Nephron progenitor cell (in vitro differentiated cells): ENCODE results near the gene DHX29.

ENCODE experiments used
- DNase-seq: peaks from one replicate; pipeline ENCODE4 v3.0.0; 2021
- H3K27ac Mint-ChIP-seq: 2 replicates; pipeline ENCODE4 v1.8.0; 2021; ENCODE audit warnings: mild to moderate bottlenecking, moderate library complexity, mixed read lengths
- H3K27me3 Mint-ChIP-seq: 2 replicates; pipeline ENCODE4 v1.8.0; 2021; ENCODE audit warnings: mild to moderate bottlenecking, low read depth, mixed read lengths; ENCODE audit not compliant: poor library complexity
- H3K36me3 Mint-ChIP-seq: 2 replicates; pipeline ENCODE4 v1.8.0; 2021; ENCODE audit warnings: low read depth, mixed read lengths
- H3K4me1 Mint-ChIP-seq: 2 replicates; pipeline ENCODE4 v1.8.0; 2021; ENCODE audit warnings: mixed read lengths
- H3K4me3 Mint-ChIP-seq: 2 replicates; pipeline ENCODE4 v1.8.0; 2021; ENCODE audit warnings: mild to moderate bottlenecking, moderate library complexity, mixed read lengths
- H3K9me3 Mint-ChIP-seq: 2 replicates; pipeline ENCODE4 v1.8.0; 2021; ENCODE audit warnings: mild to moderate bottlenecking, moderate library complexity, mixed read lengths
- CTCF ChIP-seq: fragments of 200-600 bp; sonication (generic); IDR thresholded peaks from 2 replicates; pipeline ENCODE4 v1.5.0; 2021; ENCODE audit warnings: antibody characterized with exemption

Gene DHX29

GRCh38 chr5:55308254-55308836 is 851 bp upstream of the DHX29 start:
- Mint-ChIP-seq H3K4me1 (peaks cover 6% of the 10 kb centered on the region), H3K27ac (no peak overlapping the region), H3K36me3 (peaks cover 35% of the 10 kb centered on the region), H3K4me3 (no peak overlapping the region), H3K27me3 (no peaks in the 10 kb centered on the region), H3K9me3 (peaks cover 17% of the 10 kb centered on the region)
- TF ChIP-seq CTCF = no peak
- peak; percentile 5 for DNase-seq

GRCh38 chr5:55306641-55307382 is 682 bp downstream of the DHX29 start:
- Mint-ChIP-seq H3K27me3 (no peaks in the 10 kb centered on the region), H3K27ac (no peak overlapping the region), H3K9me3 (peaks cover 14% of the 10 kb centered on the region), H3K4me1 (peaks cover 6% of the 10 kb centered on the region), H3K4me3 (no peak overlapping the region), H3K36me3 (peaks cover 35% of the 10 kb centered on the region)
- TF ChIP-seq CTCF = no peak
- no peak for DNase-seq

- no peak overlapping the region for H3K27ac Mint-ChIP-seq
- no peaks in the 10 kb centered on the region for H3K4me1 Mint-ChIP-seq
- no peak for DNase-seq
- no peaks in the 10 kb centered on the region for H3K27me3 Mint-ChIP-seq
- no peak overlapping the region for H3K4me3 Mint-ChIP-seq
- H3K9me3 Mint-ChIP-seq = peaks cover 16% of the 10 kb centered on the region
- TF ChIP-seq CTCF = no peak
- H3K36me3 Mint-ChIP-seq = peaks cover 33% of the 10 kb centered on the region
These were observed 2.1 kb downstream of the DHX29 start for GRCh38 chr5:55305345-55305744.

GRCh38 chr5:55304584-55304983 is 2.9 kb downstream of the DHX29 start:
- DNase-seq = no peak
- H3K9me3 Mint-ChIP-seq = peaks cover 18% of the 10 kb centered on the region
- no peak overlapping the region for H3K27ac Mint-ChIP-seq
- no peaks in the 10 kb centered on the region for H3K4me1 Mint-ChIP-seq
- no peak for TF ChIP-seq CTCF
- no peak overlapping the region for H3K4me3 Mint-ChIP-seq
- H3K27me3 Mint-ChIP-seq = no peaks in the 10 kb centered on the region
- H3K36me3 Mint-ChIP-seq = peaks cover 40% of the 10 kb centered on the region

GRCh38 chr5:55303238-55303690 is 4.2 kb downstream of the DHX29 start:
- no peak overlapping the region for H3K4me3 Mint-ChIP-seq
- H3K27ac Mint-ChIP-seq = no peak overlapping the region
- peaks cover 49% of the 10 kb centered on the region for H3K36me3 Mint-ChIP-seq
- TF ChIP-seq CTCF = no peak
- DNase-seq = no peak
- H3K9me3 Mint-ChIP-seq = peaks cover 25% of the 10 kb centered on the region
- H3K4me1 Mint-ChIP-seq = no peaks in the 10 kb centered on the region
- H3K27me3 Mint-ChIP-seq = no peaks in the 10 kb centered on the region

- H3K36me3 Mint-ChIP-seq = peaks cover 72% of the 10 kb centered on the region
- no peak overlapping the region for H3K27ac Mint-ChIP-seq
- peaks cover 28% of the 10 kb centered on the region for H3K9me3 Mint-ChIP-seq
- H3K4me1 Mint-ChIP-seq = no peaks in the 10 kb centered on the region
- no peak for DNase-seq
- H3K27me3 Mint-ChIP-seq = no peaks in the 10 kb centered on the region
- H3K4me3 Mint-ChIP-seq = no peak overlapping the region
- no peak for TF ChIP-seq CTCF
These were observed 6.6 kb downstream of the DHX29 start for GRCh38 chr5:55300890-55301289.
